Measurements from ENCODE around the gene CRADD.

DNA sequence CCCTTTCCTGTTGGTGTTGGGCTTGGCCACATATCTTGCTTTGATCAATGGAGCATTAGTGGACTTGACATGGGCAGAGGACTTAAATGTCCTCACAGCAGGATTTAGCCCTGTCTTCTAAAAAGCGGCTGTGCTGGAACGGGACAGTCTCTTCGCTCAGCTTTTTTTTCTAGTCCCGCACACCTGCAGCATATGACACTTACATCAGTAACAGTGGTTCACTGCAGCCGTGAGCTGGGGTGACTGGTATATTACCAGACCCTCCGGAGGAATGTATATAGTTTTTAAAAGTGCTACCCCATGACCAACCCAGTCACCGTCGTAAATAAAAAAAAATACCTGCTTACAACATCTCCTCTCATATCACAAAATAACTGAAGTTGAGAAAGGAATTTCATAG, 164.5 kb downstream of the CRADD start:
- TF ChIP-seq, protein P1, sequence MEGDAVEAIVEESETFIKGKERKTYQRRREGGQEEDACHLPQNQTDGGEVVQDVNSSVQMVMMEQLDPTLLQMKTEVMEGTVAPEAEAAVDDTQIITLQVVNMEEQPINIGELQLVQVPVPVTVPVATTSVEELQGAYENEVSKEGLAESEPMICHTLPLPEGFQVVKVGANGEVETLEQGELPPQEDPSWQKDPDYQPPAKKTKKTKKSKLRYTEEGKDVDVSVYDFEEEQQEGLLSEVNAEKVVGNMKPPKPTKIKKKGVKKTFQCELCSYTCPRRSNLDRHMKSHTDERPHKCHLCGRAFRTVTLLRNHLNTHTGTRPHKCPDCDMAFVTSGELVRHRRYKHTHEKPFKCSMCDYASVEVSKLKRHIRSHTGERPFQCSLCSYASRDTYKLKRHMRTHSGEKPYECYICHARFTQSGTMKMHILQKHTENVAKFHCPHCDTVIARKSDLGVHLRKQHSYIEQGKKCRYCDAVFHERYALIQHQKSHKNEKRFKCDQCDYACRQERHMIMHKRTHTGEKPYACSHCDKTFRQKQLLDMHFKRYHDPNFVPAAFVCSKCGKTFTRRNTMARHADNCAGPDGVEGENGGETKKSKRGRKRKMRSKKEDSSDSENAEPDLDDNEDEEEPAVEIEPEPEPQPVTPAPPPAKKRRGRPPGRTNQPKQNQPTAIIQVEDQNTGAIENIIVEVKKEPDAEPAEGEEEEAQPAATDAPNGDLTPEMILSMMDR (conservative IDR thresholded peaks at IDR 0.05 in 1 of 2, IDR thresholded peaks at IDR 0.05 in 1 of 2; ENCODE audit: extremely low read depth in 1 of 2, insufficient read depth in 1 of 2, low read depth in 1 of 2, low read length in 2 of 2) = no peak
- no peak for TF ChIP-seq EZH2 (IDR thresholded peaks at IDR 0.05; ENCODE audit: borderline replicate concordance, low read length)

All from mammary epithelial cell (primary cell).